K562 (cell line): ENCODE results near the gene GABRG2. TPM values are rescaled to one million over a fixed set of nuclear protein-coding genes. Genes with fewer than 3 reads are reported as not detected.

ENCODE experiments used
- ATAC-seq: fragments of 200-7000 bp; cut with Tn5 transposase; 3 replicates; pipeline ENCODE4 v1.9.1; 2020; ENCODE audit warnings: moderate library complexity
- BruUV-seq: library from RNA; stranded (reverse); fragments of 400-500 nt; replicated peaks from 2 replicates; lab custom pipeline; 2021; lab: Mats Ljungman, UMichigan
- CTCF ChIA-PET: fragments of 300-600 bp; formaldehyde crosslinking; extraction: SDS; loops from one replicate; lab custom pipeline; 2021; ENCODE audit warnings: low intra/inter-chr PET ratio; lab: Yijun Ruan, JAX
- POLR2A ChIA-PET: fragments of 300-600, 350-650 bp; sonication (Branson Sonifier 250); formaldehyde crosslinking; extraction: SDS; loops from one replicate; lab custom pipeline; 2021; ENCODE audit warnings: antibody characterized with exemption, inconsistent platforms; lab: Yijun Ruan, JAX
- DNase-seq, 4 experiments: peaks; one replicate each; pipeline versions ENCODE4 v3.0.0 to v3.0.0-alpha.2; 2011 to 2018; ENCODE audit warnings: low spot score in 3 of 4, mixed read lengths in 3 of 4; ENCODE audit errors: extremely low read depth in 1 of 4
- FAIRE-seq: peaks from 2 replicates; lab custom pipeline; 2011; peaks lifted over from hg19 to GRCh38; lab: Jason Lieb, UNC
- H2AFZ ChIP-seq: 2 replicates; pipeline ENCODE4 v1.6.0; 2011; ENCODE audit warnings: low read depth, low read length, control low read depth, inconsistent platforms
- H3K27ac ChIP-seq: fragments of 200-600 bp; 3 replicates; pipeline ENCODE4 v1.8.0; 2011; ENCODE audit warnings: low read depth, mild to moderate bottlenecking, control low read depth, inconsistent platforms, low read length, moderate library complexity, mixed read lengths; ENCODE audit errors: extremely low read depth
- H3K27me3 ChIP-seq, 2 experiments: fragments of 300-600 bp in 1 of 2; 2 replicates in 1 of 2; 3 replicates in 1 of 2; pipeline versions ENCODE4 v1.6.0 to v1.8.0; 2011; ENCODE audit warnings: inconsistent platforms in 2 of 2, low read length in 2 of 2, mild to moderate bottlenecking in 1 of 2, mixed read lengths in 1 of 2, moderate library complexity in 1 of 2; ENCODE audit not compliant: control insufficient read depth in 2 of 2, insufficient read depth in 2 of 2
- H3K36me3 ChIP-seq: fragments of 300-600 bp; 3 replicates; pipeline ENCODE4 v1.8.0; 2011; ENCODE audit warnings: mild to moderate bottlenecking, low read length, inconsistent platforms; ENCODE audit not compliant: control insufficient read depth, insufficient read depth
- H3K4me1 ChIP-seq, 2 experiments: fragments of 200-600 bp in 1 of 2; replicated peaks in 1 of 2; 2 replicates in 1 of 2; 3 replicates in 1 of 2; pipeline versions ENCODE4 v1.5.1 to v1.8.0; 2011; ENCODE audit warnings: inconsistent platforms in 2 of 2, low read length in 2 of 2, mild to moderate bottlenecking in 1 of 2, mixed read lengths in 1 of 2, moderate library complexity in 1 of 2; ENCODE audit not compliant: control insufficient read depth in 2 of 2, insufficient read depth in 2 of 2
- H3K4me2 ChIP-seq: 2 replicates; pipeline ENCODE4 v1.6.1; 2011; ENCODE audit warnings: low read length, control low read depth, inconsistent platforms, mixed read lengths; ENCODE audit not compliant: insufficient read depth
- H3K4me3 ChIP-seq: fragments of 200-600 bp; sonication (generic), shearing (Covaris generic); 2 replicates; pipeline ENCODE4 v1.5.1; 2016; ENCODE audit warnings: control low read depth, inconsistent platforms
- H3K79me2 ChIP-seq: fragments of 200-600 bp; 3 replicates; pipeline ENCODE4 v1.8.0; 2011; ENCODE audit warnings: low read length, inconsistent platforms; ENCODE audit not compliant: control insufficient read depth, insufficient read depth
- H3K9ac ChIP-seq, 2 experiments: 2 replicates each; pipeline versions ENCODE4 v1.6.0 to v1.6.1; 2011; ENCODE audit warnings: low read depth in 2 of 2, low read length in 2 of 2, control low read depth in 1 of 2, inconsistent platforms in 1 of 2, mild to moderate bottlenecking in 1 of 2, mixed read lengths in 1 of 2; ENCODE audit not compliant: insufficient read depth in 1 of 2
- H3K9me1 ChIP-seq: one replicate; pipeline ENCODE4 v1.6.0; 2011; ENCODE audit warnings: inconsistent platforms, mild to moderate bottlenecking, low read length, moderate library complexity; ENCODE audit not compliant: control insufficient read depth, insufficient read depth
- H3K9me3 ChIP-seq: replicated peaks from 2 replicates; pipeline ENCODE4 v1.5.1; 2011; ENCODE audit warnings: low read depth, low read length, inconsistent platforms; ENCODE audit not compliant: control insufficient read depth, insufficient read depth
- H4K20me1 ChIP-seq: replicated peaks from 2 replicates; pipeline ENCODE4 v1.6.1; 2011; ENCODE audit warnings: low read length, inconsistent platforms, mixed read lengths; ENCODE audit not compliant: control insufficient read depth, insufficient read depth
- FOXK2 ChIP-seq, 2 experiments: fragments of 450-650 bp; IDR thresholded peaks in 1 of 2; conservative IDR thresholded peaks in 1 of 2; 2 replicates each; pipeline ENCODE4 v1.6.1; 2016; ENCODE audit warnings: low read depth in 2 of 2, mild to moderate bottlenecking in 1 of 2
- GABPB1 ChIP-seq: sonication (generic); formaldehyde crosslinking; IDR thresholded peaks from 2 replicates; pipeline ENCODE4 v1.8.0; 2022; ENCODE audit warnings: mild to moderate bottlenecking, missing genetic modification reagents
- RBFOX2 ChIP-seq: fragments of 200-400 bp; formaldehyde crosslinking; IDR thresholded peaks from 2 replicates; pipeline ENCODE4 v1.6.1; 2017; ENCODE audit warnings: low read depth, mild to moderate bottlenecking, low read length, moderate library complexity
- RFX7 ChIP-seq: fragments of 250-450 bp; sonication (Bioruptor Pico); IDR thresholded peaks from 2 replicates; pipeline ENCODE4 v1.5.1; 2021; ENCODE audit warnings: mild to moderate bottlenecking
- ZNF584 ChIP-seq: fragments of 200-800 bp; sonication (Bioruptor generic); IDR thresholded peaks from 2 replicates; pipeline ENCODE4 v1.6.1; 2016; ENCODE audit warnings: low read depth, mild to moderate bottlenecking, missing genetic modification characterization, missing compliant biosample characterization
- ZNF76 ChIP-seq: fragments of 250-450 bp; sonication (Bioruptor Pico); IDR thresholded peaks from 2 replicates; pipeline ENCODE4 v1.4.0; 2020; ENCODE audit warnings: mild to moderate bottlenecking, moderate library complexity, borderline replicate concordance
- WGBS: fragments of 100-300 bp; shearing (Covaris generic); methylation state at CpG from one replicate; pipeline ENCODE4 v1.1.6; 2016; ENCODE audit warnings: low coverage, mixed read lengths; ENCODE audit not compliant: insufficient coverage; ENCODE audit errors: missing lambda C conversion rate; 5-methylcytosine and 5-hydroxymethylcytosine counted together
- in situ Hi-C: fragments of 300-500 bp; cut with MboI; formaldehyde crosslinking; loops from 4 replicates; pipeline ENCODE4 v1.15.0; 2018; ENCODE audit warnings: inconsistent platforms, mixed read lengths
- intact Hi-C: fragments of 100-400 bp; cut with micrococcal nuclease; formaldehyde crosslinking; loops from 2 replicates; pipeline ENCODE4 v1.14.2; 2022
- polyA plus RNA-seq, 8 experiments: library from polyadenylated mRNA; depleted of rRNA in 4 of 8; stranded (reverse) in 5 of 8; unstranded in 3 of 8; fragments of >200 nt; fragmentation: Nextera tagmentation in 2 of 8; fragmentation: Illumina TruSeq in 1 of 8; extraction: Ambion mirVana in 2 of 8; extraction: Trizol in 1 of 8; gene quantifications; 2 replicates each; pipeline versions ENCODE4 v1.2.1 to v1.2.3, GENCODE V29; 2011 to 2014; ENCODE audit warnings: inconsistent platforms in 1 of 8, missing spikeins in 1 of 8
- total RNA-seq, 7 experiments: library from RNA; depleted of rRNA in 6 of 7; stranded (reverse); fragments of >200 nt in 6 of 7; fragmentation: Illumina TruSeq in 2 of 7; extraction: Trizol in 2 of 7; gene quantifications; 2 replicates each; pipeline versions ENCODE4 v1.2.1 to v1.2.3, GENCODE V29; 2011 to 2021; ENCODE audit warnings: low replicate concordance in 1 of 7
- TF ChIP-seq, protein P1 (sequence below), 2 experiments: fragments of 150-350 bp in 1 of 2; IDR thresholded peaks; 2 replicates each; pipeline ENCODE4 v1.6.1; 2012 to 2016; ENCODE audit warnings: low read depth in 2 of 2, low read length in 2 of 2, mild to moderate bottlenecking in 1 of 2, moderate library complexity in 1 of 2
- TF ChIP-seq, protein P2 (sequence below), 2 experiments: IDR thresholded peaks in 1 of 2; conservative IDR thresholded peaks in 1 of 2; 2 replicates each; pipeline ENCODE4 v1.6.1; 2016; ENCODE audit warnings: low read depth in 2 of 2, mild to moderate bottlenecking in 1 of 2, missing compliant biosample characterization in 1 of 2, missing genetic modification characterization in 1 of 2, moderate library complexity in 1 of 2
- TF ChIP-seq, protein P3 (sequence below): fragments of 200-800 bp; sonication (Bioruptor generic); IDR thresholded peaks from 2 replicates; pipeline ENCODE4 v1.6.1; 2017; ENCODE audit warnings: missing genetic modification characterization, missing compliant biosample characterization

The GABRG2 gene
- total and polyA plus RNA-seq, 9 of the 15 experiments (the other 6 are each of a cell fraction or from before 2014, with no cell fraction given): 0.03 to 1.2 (median 0.30) TPM; not detected in 3

DNA sequence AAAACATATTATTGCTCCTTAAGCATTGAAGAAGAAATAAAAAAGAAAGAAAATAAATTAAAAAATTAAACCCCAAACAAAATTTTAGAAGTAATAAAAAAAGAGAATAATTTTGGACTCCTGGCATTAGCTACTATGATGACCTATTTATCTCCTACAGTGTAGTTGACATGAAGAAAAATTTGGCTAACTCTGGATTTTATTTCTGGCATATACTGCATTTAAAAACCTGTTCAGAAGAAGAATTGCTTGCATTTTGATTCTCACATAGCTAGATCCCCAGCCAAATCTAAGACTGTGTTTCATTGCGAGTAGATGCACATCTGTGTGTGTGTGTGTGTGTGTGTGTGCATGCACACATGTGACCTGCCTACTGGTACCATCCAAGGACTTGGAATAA is 30.1 kb upstream of the GABRG2 start:
- ATAC-seq: no peak
- CTCF ChIA-PET: no interaction called here
- no TSS peak for BruUV-seq
- Histone ChIP-seq H3K9me3 (no peaks in the 10 kb centered on the region; the same call in 1 of the 2 replicates), H3K9ac (no peak overlapping the region), H4K20me1 (no peaks in the 10 kb centered on the region), H3K27ac (no peak overlapping the region), H3K4me1 (no peaks in the 10 kb centered on the region), H3K36me3 (no peaks in the 10 kb centered on the region), H3K79me2 (no peaks in the 10 kb centered on the region), H3K27me3 (no peaks in the 10 kb centered on the region), H3K9me1 (no peaks in the 10 kb centered on the region), H2AFZ (no peak overlapping the region), H3K4me3 (no peak overlapping the region), H3K4me2 (no peak overlapping the region)
- POLR2A ChIA-PET: no interaction called here
- DNase-seq: no peak
- FAIRE-seq: no peak
- intact Hi-C loops: no loop called here
- 0% methylated on average over 1 of the region's 1 CpG for WGBS
- in situ Hi-C loops: no loop called here
- TF ChIP-seq RFX7 (CRISPR knock-in tag) (no peak), RBFOX2 (no peak), ZNF76 (CRISPR knock-in tag) (no peak), FOXK2 (conservative IDR thresholded peaks at IDR 0.05 in 1 of 2, IDR thresholded peaks at IDR 0.05 in 1 of 2; ENCODE audit: low read depth in 2 of 2) (no peak), GABPB1 (CRISPR knock-in tag) (no peak), ZNF584 (no peak)
- TF ChIP-seq, protein P1, sequence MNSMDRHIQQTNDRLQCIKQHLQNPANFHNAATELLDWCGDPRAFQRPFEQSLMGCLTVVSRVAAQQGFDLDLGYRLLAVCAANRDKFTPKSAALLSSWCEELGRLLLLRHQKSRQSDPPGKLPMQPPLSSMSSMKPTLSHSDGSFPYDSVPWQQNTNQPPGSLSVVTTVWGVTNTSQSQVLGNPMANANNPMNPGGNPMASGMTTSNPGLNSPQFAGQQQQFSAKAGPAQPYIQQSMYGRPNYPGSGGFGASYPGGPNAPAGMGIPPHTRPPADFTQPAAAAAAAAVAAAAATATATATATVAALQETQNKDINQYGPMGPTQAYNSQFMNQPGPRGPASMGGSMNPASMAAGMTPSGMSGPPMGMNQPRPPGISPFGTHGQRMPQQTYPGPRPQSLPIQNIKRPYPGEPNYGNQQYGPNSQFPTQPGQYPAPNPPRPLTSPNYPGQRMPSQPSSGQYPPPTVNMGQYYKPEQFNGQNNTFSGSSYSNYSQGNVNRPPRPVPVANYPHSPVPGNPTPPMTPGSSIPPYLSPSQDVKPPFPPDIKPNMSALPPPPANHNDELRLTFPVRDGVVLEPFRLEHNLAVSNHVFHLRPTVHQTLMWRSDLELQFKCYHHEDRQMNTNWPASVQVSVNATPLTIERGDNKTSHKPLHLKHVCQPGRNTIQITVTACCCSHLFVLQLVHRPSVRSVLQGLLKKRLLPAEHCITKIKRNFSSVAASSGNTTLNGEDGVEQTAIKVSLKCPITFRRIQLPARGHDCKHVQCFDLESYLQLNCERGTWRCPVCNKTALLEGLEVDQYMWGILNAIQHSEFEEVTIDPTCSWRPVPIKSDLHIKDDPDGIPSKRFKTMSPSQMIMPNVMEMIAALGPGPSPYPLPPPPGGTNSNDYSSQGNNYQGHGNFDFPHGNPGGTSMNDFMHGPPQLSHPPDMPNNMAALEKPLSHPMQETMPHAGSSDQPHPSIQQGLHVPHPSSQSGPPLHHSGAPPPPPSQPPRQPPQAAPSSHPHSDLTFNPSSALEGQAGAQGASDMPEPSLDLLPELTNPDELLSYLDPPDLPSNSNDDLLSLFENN (IDR thresholded peaks at IDR 0.05; ENCODE audit: low read depth in 2 of 2, low read length in 2 of 2): no peak
- TF ChIP-seq, protein P2, sequence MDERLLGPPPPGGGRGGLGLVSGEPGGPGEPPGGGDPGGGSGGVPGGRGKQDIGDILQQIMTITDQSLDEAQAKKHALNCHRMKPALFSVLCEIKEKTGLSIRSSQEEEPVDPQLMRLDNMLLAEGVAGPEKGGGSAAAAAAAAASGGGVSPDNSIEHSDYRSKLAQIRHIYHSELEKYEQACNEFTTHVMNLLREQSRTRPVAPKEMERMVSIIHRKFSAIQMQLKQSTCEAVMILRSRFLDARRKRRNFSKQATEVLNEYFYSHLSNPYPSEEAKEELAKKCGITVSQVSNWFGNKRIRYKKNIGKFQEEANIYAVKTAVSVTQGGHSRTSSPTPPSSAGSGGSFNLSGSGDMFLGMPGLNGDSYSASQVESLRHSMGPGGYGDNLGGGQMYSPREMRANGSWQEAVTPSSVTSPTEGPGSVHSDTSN (CRISPR knock-in tag; IDR thresholded peaks at IDR 0.05; ENCODE audit: low read depth): no peak
- TF ChIP-seq, protein P2 (tag; conservative IDR thresholded peaks at IDR 0.05; ENCODE audit: low read depth): no peak
- TF ChIP-seq, protein P3, sequence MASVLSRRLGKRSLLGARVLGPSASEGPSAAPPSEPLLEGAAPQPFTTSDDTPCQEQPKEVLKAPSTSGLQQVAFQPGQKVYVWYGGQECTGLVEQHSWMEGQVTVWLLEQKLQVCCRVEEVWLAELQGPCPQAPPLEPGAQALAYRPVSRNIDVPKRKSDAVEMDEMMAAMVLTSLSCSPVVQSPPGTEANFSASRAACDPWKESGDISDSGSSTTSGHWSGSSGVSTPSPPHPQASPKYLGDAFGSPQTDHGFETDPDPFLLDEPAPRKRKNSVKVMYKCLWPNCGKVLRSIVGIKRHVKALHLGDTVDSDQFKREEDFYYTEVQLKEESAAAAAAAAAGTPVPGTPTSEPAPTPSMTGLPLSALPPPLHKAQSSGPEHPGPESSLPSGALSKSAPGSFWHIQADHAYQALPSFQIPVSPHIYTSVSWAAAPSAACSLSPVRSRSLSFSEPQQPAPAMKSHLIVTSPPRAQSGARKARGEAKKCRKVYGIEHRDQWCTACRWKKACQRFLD (CRISPR knock-in tag): no peak
